Stomach (tissue), 4 donors: Measurements from ENCODE around the gene VILL.

Experiments
- CTCF ChIP-seq, 7 experiments: fragments of 450-650 bp in 4 of 7; fragments of 200-600 bp in 3 of 7; sonication (generic) in 3 of 7; IDR thresholded peaks; one replicate each; pipeline ENCODE4 v1.5.1; 2016 to 2019; ENCODE audit warnings: antibody characterized with exemption in 7 of 7, control low read depth in 2 of 7, mild to moderate bottlenecking in 1 of 7
- EP300 ChIP-seq: sonication (generic); formaldehyde crosslinking; IDR thresholded peaks from one replicate; pipeline ENCODE4 v1.6.1; 2017; ENCODE audit warnings: antibody characterized with exemption
- POLR2A ChIP-seq, 4 donors: fragments of 450-650 bp; IDR thresholded peaks; one replicate each; pipeline ENCODE4 v1.6.1; 2016; ENCODE audit warnings: antibody characterized with exemption in 4 of 4, control low read depth in 2 of 4, mild to moderate bottlenecking in 1 of 4, moderate library complexity in 1 of 4

DNA sequence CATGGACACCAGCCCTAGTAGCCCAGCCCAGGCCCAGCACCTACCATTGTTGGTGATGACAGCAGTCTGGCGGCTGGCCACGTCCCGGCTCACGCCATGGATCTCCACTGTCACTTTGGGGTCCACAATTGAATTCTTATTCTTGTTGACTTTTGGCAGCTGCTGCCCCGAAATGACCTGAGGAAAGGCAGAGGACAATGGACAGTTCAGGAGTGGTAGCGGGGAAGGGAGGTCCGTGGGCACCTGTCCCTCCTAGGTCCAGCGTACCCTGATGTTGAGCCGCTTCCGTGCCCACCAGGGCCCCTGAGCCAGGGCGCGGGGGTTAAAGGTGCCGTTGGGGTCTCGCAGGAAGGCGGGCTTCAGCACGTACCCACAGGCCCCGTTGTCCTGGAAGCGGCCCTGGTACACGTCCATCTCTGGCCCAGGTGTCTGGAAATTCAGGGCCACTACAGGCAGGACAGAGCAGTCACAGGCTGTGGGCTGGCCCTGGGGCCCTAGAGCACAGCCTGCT, 17.7 kb downstream of the VILL start:
- TF ChIP-seq CTCF (IDR thresholded peaks at IDR 0.05), result no peak
- TF ChIP-seq POLR2A (IDR thresholded peaks at IDR 0.05), result no peak
- TF ChIP-seq EP300, result no peak
